ENCODE measurements around the gene RPL31.
A peak's percentile ranks its signal among the peaks of the same experiment; 100 is the strongest.

Gene RPL31

GRCh38 chr2:101006065-101006715 lies 4.1 kb downstream of the RPL31 start:
- H3K4me3 ChIP-seq (ENCODE audit: low read depth, low read length): no peak overlapping the region
- no peak for DNase-seq (ENCODE audit: low read depth, low spot score)

GRCh38 chr2:101007415-101008345 lies 5.6 kb downstream of the RPL31 start:
- in situ Hi-C loops (cut with HindIII; ENCODE audit: low sequenced_read_pairs): no loop called here
- no peak overlapping the region for H3K4me3 ChIP-seq (ENCODE audit: low read depth, low read length)
- no peak for TF ChIP-seq CTCF (IDR thresholded peaks at IDR 0.05; ENCODE audit: low read depth, low read length)
- no peak for DNase-seq (ENCODE audit: low read depth, low spot score)

More at GRCh38 chr2:101006065-101006715, 4.1 kb downstream of the RPL31 start:
- no peak for TF ChIP-seq CTCF (IDR thresholded peaks at IDR 0.05; ENCODE audit: low read depth, low read length)
- in situ Hi-C loops (cut with HindIII; ENCODE audit: low sequenced_read_pairs): no loop called here

DNA sequence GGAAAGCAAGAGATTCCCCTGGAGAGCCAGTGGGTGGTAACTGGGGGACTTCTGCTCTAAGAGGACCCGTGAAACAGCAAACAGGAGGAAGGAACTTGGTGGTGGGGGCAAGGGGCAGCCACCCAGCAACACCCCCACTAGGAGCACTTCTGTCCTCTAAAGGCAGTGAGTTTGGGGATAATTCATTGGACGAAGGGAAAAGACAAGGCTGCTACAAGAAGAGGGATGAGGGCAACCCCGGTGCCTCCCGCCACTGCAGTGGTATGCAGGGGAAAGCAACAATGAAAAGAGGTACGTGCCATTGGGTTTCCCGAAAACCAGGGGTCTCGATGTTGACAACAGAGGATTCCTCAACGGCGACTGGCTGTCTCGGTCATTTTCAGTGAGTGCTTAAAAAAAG lies 9.1 kb downstream of the RPL31 start:
- in situ Hi-C loops (cut with HindIII; ENCODE audit: low sequenced_read_pairs): no loop called here
- no peak for TF ChIP-seq CTCF (IDR thresholded peaks at IDR 0.05; ENCODE audit: low read depth, low read length)
- H3K4me3 ChIP-seq (ENCODE audit: low read depth, low read length): no peak overlapping the region
- no peak for DNase-seq (ENCODE audit: low read depth, low spot score)

DNA sequence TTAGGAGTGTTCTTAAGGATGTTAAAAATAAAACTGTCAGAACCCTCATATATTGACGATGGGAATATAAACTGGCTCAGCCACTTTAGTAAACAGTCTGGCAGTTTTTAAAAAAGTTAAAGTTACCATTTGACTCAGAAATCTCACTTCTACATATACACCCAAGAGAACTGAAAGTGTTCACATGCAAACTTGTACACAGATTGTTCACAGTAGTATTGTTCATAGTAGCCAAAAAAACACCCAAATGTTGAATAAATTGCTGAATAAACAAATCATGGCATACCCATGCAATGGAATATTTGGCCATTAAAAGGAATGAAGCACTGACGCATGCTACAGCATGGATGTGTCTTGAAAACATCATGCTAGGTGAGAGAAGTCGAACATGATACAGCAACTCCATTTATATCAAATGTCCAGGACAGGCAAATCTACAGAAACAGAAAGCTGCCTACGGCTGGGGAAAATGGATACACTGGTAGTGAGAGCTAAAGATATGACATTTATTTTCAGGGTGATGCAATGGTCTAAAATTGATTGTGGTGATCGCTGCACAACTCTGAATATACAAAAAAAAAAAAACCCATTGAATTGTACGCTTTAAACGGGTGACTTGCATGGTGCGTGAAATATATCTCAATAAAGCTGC lies 10.1 kb downstream of the RPL31 start:
- H3K4me3 ChIP-seq (ENCODE audit: low read depth, low read length): no peak overlapping the region
- in situ Hi-C loops (cut with HindIII; ENCODE audit: low sequenced_read_pairs): no loop called here
- DNase-seq (ENCODE audit: low read depth, low spot score): no peak
- no peak for TF ChIP-seq CTCF (IDR thresholded peaks at IDR 0.05; ENCODE audit: low read depth, low read length)

GRCh38 chr2:101012706-101013181 lies 10.7 kb downstream of the RPL31 start:
- no peak overlapping the region for H3K4me3 ChIP-seq (ENCODE audit: low read depth, low read length)
- TF ChIP-seq CTCF (IDR thresholded peaks at IDR 0.05; ENCODE audit: low read depth, low read length): peak; percentile 71
- peak; percentile 44 for DNase-seq (ENCODE audit: low read depth, low spot score)
- in situ Hi-C loops (cut with HindIII; ENCODE audit: low sequenced_read_pairs): no loop called here

DNA sequence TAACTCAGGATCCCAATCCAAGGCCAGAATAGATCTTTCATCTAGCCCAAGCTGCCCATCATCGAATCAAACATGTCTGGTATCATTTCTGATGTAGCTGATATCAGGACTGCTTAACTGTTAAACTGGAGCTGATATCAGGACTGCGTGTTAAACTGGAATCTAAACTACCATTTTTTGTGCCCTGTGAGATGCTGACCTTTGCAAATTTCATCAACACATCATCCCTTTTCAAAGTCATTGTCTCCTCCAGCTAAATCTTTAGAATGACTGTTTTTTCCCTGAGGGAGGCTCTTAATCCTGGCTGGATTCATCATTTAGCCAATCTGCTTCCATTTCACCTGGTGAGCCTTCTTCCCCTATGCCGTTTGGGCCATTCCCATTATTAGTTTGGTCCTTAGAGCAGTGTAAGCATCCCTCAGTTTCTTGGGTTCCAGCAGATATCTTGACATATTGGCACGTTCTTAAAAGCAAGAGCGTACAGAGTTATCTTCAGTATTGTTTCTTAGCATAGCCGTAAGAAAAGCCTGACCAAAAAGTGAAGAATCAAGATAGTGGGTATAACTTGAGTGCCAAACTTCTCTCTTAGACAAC lies 12.3 kb downstream of the RPL31 start:
- DNase-seq (ENCODE audit: low read depth, low spot score): no peak
- no peak overlapping the region for H3K4me3 ChIP-seq (ENCODE audit: low read depth, low read length)
- in situ Hi-C loops (cut with HindIII; ENCODE audit: low sequenced_read_pairs): no loop called here
- no peak for TF ChIP-seq CTCF (IDR thresholded peaks at IDR 0.05; ENCODE audit: low read depth, low read length)

Data from astrocyte of the spinal cord (primary cell).